PC-9 (cell line): ENCODE measurements around the gene ATXN1.

Source experiments
- CTCF ChIP-seq: fragments of 200-600 bp; sonication (generic); conservative IDR thresholded peaks from 2 replicates; pipeline ENCODE4 v1.6.1; 2017; ENCODE audit warnings: mixed run types, antibody characterized with exemption, mild to moderate bottlenecking, moderate library complexity
- EZH2 ChIP-seq: fragments of 200-600 bp; sonication (generic); IDR thresholded peaks from 2 replicates; pipeline ENCODE4 v1.8.0; 2017; ENCODE audit warnings: antibody characterized with exemption, low read depth

- TF ChIP-seq CTCF: no peak
- no peak for TF ChIP-seq EZH2
Measured at GRCh38 chr6:16576451-16577368, 184.6 kb downstream of the ATXN1 start.
